Left ventricle myocardium superior (tissue), 1 donor: ENCODE measurements around the gene NOXA1. TPM values are rescaled to one million over a fixed set of nuclear protein-coding genes. Genes with fewer than 3 reads are reported as not detected.
"Not testable (repeated sequence)": the region's sequence is repeated elsewhere in the genome, so short reads cannot be mapped to it uniquely, and the experiment has no call there.

Experiments
- ATAC-seq: fragments of 200-7000 bp; cut with Tn5 transposase; one replicate; pipeline ENCODE4 v1.9.1; 2020; ENCODE audit warnings: mild to moderate bottlenecking, moderate library complexity
- DNase-seq: peaks from one replicate; pipeline ENCODE4 v3.0.0-alpha.2; 2020
- intact Hi-C: fragments of 100-400 bp; cut with micrococcal nuclease; formaldehyde crosslinking; loops from one replicate; pipeline ENCODE4 v1.11.0; 2022
- long read RNA-seq: library from polyadenylated mRNA; unstranded; transcript quantifications from one replicate; pipeline ENCODE4 v2.0.0, GENCODE V29; 2021
- total RNA-seq: library from RNA; stranded (reverse); fragmentation: NEBNext Ultra II Directional; extraction: Animal tissue kit (Norgen Biotek cat#: 25700); gene quantifications from one replicate; pipeline ENCODE4 v1.2.1, GENCODE V29; 2021
- donor health status: DM: no; HTN: yes; CAD: no; lungs with severe emphysema.

NOXA1 gene
- total RNA-seq: 1.9 TPM
- long read RNA-seq, partial matches to known transcripts: 3 of 8 reads
- long read RNA-seq, other reads (novel, unspliced or antisense): 5 of 8 reads

GRCh38 chr9:137422604-137423513 lies at the start of gene NOXA1, which contains the start of gene EXD3:
Gene NOXA1 (plus strand): TSS chr9:137423393. CDS start chr9:137423530, 137 bp downstream.
Gene EXD3 (minus strand): TSS chr9:137423162. CDS start chr9:137395357, 27,805 bp downstream.
- ATAC-seq (peak; percentile 95), DNase-seq (peak; percentile 97)
- intact Hi-C loops: no loop called here

GRCh38 chr9:137373611-137373980 lies 49.6 kb upstream of the NOXA1 start:
- DNase-seq: no peak
- no peak for ATAC-seq
- intact Hi-C loops: no loop called here

GRCh38 chr9:137374131-137374845 lies 48.9 kb upstream of the NOXA1 start:
- ATAC-seq (no peak), DNase-seq (peak; percentile 20)
- intact Hi-C loops: no loop called here

GRCh38 chr9:137375321-137376058 lies 47.7 kb upstream of the NOXA1 start:
- intact Hi-C loops: no loop called here
- ATAC-seq (no peak), DNase-seq (no peak)

- intact Hi-C loops: no loop called here
- no peak for DNase-seq
- no peak for ATAC-seq
These were observed 46.8 kb upstream of the NOXA1 start for GRCh38 chr9:137376386-137376785.

GRCh38 chr9:137378688-137379410 lies 44.3 kb upstream of the NOXA1 start:
- ATAC-seq, intact Hi-C loops: not testable (repeated sequence)
- peak; percentile 16 for DNase-seq

GRCh38 chr9:137379761-137380161 lies 43.4 kb upstream of the NOXA1 start:
- ATAC-seq: no peak
- DNase-seq: peak; percentile 11

GRCh38 chr9:137380171-137380570 lies 43.0 kb upstream of the NOXA1 start:
- ATAC-seq: no peak
- DNase-seq: no peak
- intact Hi-C loops: no loop called here

More at GRCh38 chr9:137379761-137380161, 43.4 kb upstream of the NOXA1 start:
- intact Hi-C loops: no loop called here

GRCh38 chr9:137380606-137381005 lies 42.6 kb upstream of the NOXA1 start:
- ATAC-seq: no peak
- intact Hi-C loops: no loop called here
- DNase-seq: peak; percentile 21

GRCh38 chr9:137381501-137382443 lies 41.4 kb upstream of the NOXA1 start:
- ATAC-seq (no peak), DNase-seq (peak; percentile 15)
- intact Hi-C loops: no loop called here

GRCh38 chr9:137382444-137383080 lies 40.6 kb upstream of the NOXA1 start:
- DNase-seq (peak; percentile 25), ATAC-seq (no peak)
- intact Hi-C loops: no loop called here

GRCh38 chr9:137383081-137383783 lies 40.0 kb upstream of the NOXA1 start:
- DNase-seq (peak; percentile 25), ATAC-seq (no peak)
- intact Hi-C loops: no loop called here

GRCh38 chr9:137383784-137384756 lies 39.1 kb upstream of the NOXA1 start:
- ATAC-seq (no peak), DNase-seq (peak; percentile 12)
- intact Hi-C loops: no loop called here

- intact Hi-C loops: no loop called here
- ATAC-seq: no peak
These were observed 38.0 kb upstream of the NOXA1 start for GRCh38 chr9:137385061-137385655.

GRCh38 chr9:137386507-137387113 lies 36.6 kb upstream of the NOXA1 start:
- DNase-seq, intact Hi-C loops, ATAC-seq: not testable (repeated sequence)

More at GRCh38 chr9:137385061-137385655, 38.0 kb upstream of the NOXA1 start:
- DNase-seq: peak; percentile 16
